ENCODE measurements around the gene BCL6.

Gene BCL6

DNA sequence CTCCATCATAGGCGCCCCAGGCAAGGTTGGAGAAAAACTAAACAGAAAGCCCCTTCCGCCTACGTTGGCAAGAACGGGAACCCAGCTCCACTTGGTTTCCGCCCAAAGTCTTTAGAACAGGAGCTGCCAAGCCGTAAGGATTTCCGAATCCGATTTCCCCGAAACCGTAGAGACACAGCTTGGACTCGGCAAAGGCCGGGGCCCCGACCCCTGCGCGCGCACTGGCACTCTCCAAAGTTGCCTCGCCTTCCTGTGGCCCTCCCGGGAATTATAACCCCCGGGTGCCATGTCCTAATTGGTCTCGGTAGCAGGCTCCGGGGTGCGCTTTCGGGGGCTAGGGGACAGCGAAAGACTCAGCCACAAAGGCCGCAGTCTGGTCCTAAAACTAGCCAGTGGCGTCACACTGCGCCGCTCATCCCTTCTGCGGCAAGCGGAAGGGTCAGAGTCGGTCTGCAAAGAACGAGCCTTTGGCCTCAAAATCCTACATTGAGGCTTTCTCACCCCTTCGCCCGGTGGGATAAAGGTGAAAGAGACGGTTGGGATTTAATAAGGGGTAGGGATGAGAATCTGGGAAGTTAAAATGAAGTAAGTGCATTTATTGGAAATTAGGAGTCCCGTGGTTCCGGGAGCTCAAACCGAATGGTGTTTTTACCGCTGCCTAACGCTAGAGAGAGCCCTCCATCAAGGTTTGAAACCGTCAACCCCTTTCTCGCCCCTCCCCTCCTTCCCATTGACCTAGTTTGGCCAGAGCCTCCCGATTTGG, 6.8 kb downstream of the BCL6 start:
- DNase-seq (ENCODE audit: low read depth), result peak; percentile 90

- no peak for DNase-seq (ENCODE audit: low read depth)
Observed at GRCh38 chr3:187738071-187738330, 7.3 kb downstream of the BCL6 start.

- no peak for DNase-seq (ENCODE audit: low read depth)
Observed at GRCh38 chr3:187737368-187738070, 7.7 kb downstream of the BCL6 start.

DNA sequence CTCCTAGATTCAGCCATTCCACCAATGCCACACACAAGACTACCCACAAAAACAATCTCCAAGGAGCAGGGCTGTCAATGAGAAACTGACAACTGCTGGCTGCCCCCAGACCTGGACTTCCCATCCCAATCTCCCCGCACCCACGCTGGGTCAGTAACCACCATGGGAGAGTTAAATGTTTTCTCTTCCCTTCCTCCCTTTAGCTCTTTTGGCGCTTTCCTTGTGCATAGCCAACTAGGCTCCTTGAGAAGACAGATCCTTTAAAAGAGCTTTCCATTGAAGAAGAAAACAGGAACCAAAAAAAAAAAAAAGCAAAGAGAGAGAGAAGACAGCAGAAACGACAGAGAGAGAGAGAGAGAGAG, 8.3 kb downstream of the BCL6 start:
- no peak for DNase-seq (ENCODE audit: low read depth)

DNA sequence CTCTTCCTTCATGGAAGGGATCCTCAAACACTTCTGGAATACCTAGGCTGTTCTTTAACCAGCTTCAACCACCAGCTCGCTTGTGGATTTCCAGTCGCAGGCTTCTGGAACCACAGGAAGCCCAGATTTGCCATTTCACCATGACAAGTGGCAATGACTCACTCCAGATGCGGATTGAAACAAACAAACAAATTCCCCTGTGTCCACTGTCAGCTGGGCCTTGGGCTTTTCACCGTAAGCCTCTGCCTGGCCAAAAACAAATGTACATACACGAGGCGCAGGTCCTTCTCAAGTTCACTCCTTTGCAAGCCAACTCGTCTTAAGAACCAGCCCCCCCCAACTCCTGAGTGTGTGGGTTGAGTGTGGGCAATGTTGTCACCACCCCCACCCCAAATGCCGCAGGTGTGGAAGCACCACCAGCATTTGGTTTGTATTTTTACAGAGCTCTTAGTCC, 8.8 kb downstream of the BCL6 start:
- no peak for DNase-seq (ENCODE audit: low read depth)

DNA sequence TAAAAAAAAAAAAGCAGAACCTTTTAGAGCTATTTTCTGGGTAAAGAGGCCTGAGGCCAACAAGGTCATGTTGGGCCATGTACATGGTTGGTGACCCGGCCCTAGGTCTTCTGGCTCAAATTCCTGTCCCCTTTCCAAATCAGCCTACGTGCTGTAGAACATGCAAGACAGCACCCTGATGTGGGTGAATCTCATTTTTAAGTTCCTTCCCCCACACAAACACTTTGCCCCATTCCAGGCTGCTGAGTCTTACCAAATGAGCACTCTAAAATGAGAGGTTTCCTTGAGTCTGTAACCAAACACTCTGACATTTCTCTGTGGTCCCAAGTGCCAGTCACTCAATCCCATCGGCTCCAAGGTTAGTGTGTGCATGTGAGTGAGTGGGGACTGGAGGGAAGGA, 9.4 kb downstream of the BCL6 start:
- no peak for DNase-seq (ENCODE audit: low read depth)

DNA sequence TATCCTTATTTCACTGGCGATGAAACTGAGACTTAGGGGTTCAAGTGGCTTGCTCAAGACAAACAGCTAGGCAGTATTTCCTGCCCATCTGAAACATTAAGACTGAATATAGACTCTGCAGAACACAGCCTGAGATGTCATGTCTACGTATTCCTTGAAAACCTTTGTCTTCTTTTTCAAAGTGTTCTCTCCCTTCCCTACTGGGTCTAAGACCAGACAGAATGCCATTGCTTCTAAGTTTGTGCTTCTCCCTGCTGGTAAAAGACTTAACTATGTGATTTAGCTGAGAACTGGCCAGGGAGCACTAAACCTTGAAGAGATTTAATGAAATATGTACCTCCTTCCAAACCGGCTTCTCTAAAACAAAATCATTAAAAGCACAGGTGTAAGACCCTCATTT, 9.9 kb downstream of the BCL6 start:
- DNase-seq (ENCODE audit: low read depth), result no peak

DNA sequence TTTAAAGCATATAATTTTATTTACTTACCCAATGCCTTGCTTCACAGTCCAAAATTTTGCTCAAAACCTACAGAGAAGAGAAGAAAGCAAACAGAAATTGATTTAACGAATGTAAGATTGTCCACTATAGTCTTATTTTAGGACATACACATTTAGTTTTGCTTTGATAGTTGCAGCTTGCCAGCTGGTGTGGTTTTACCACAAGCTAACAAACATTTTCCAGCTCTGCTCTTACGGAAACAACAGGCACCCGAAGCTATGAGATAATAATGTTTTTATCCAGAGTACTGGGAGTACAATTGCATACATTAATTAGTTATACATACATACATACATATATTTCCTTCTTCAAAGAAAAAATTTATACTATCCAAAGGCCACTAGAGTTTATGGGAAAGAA, 10.4 kb downstream of the BCL6 start:
- DNase-seq (ENCODE audit: low read depth), result no peak

DNA sequence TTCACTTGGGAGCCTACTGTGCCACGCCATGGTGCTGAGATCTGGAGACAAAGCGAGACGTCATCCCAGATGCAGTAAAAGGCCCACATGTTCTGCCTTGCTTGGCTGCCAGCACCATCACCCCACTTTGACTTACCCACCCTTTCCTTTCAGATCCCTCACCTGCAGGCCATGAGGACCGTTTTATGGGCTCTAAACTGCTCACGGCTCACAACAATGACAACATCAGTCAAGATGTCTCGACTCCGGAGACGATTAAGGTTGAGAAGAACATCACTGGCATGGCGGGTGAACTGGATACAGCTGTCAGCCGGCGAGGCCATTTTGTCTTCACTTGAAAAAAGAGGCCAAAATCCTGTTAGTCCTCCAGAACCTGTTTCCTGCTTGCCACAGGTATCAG, 11.9 kb downstream of the BCL6 start:
- DNase-seq (ENCODE audit: low read depth), result no peak

GRCh38 chr3:187729598-187729997, 15.7 kb downstream of the BCL6 start:
- no peak for DNase-seq (ENCODE audit: low read depth)

- no peak for DNase-seq (ENCODE audit: low read depth)
Observed at GRCh38 chr3:187728940-187729583, 16.2 kb downstream of the BCL6 start.

GRCh38 chr3:187728248-187728647, 17.0 kb downstream of the BCL6 start:
- DNase-seq (ENCODE audit: low read depth), result no peak

- no peak for DNase-seq (ENCODE audit: low read depth)
Observed at GRCh38 chr3:187726564-187726963, 18.7 kb downstream of the BCL6 start.

DNA sequence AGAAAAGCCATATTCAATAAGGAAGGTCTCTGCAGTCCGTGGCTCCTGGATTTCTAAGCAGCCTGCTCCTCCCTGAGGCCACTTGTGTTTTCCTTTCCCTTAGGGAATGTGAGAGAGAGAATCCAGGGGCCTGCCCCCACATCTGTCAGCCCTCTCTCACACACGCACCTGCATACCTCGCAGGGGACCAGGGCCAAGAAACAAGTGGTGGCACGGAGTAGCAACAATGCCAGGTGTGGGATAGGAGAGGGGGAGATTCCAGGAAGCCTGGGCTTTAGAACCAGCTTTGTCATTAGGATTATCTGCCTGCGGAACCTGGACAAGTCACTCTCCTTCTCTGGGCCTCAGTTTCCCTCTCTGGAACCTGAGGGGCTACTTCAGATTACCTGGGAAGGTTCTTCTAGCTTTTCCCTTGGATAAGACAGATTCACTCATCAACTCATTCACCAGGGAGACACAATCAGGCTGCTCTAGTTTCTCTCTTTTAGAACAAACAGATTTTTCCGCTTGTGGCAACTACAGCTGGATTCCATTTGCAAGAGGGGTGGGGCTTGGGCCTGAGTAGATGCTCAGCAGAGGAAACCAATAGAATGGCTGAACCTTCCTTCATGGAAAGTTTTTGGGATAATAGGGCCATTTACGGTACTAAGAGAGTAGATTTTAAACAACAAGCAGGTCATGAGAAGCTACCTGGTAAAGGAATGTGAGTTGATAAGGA, 19.5 kb downstream of the BCL6 start:
- no peak for DNase-seq (ENCODE audit: low read depth)

DNA sequence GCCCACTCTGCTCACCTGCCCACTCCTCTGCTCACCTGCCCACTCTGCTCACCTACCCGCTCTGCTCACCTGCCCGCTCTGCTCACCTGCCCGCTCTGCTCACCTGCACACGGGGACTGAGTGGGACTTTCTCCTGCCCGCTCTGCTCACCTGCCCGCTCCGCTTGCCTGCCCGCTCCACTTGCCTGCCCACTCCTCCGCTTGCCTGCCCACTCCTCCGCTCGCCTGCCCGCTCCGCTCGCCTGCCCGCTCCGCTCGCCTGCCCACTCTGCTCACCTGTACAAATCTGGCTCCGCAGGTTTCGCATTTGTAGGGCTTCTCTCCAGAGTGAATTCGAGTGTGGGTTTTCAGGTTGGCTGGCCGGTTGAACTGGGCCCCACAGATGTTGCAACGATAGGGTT, 20.0 kb downstream of the BCL6 start:
- DNase-seq (ENCODE audit: low read depth), result no peak

DNA sequence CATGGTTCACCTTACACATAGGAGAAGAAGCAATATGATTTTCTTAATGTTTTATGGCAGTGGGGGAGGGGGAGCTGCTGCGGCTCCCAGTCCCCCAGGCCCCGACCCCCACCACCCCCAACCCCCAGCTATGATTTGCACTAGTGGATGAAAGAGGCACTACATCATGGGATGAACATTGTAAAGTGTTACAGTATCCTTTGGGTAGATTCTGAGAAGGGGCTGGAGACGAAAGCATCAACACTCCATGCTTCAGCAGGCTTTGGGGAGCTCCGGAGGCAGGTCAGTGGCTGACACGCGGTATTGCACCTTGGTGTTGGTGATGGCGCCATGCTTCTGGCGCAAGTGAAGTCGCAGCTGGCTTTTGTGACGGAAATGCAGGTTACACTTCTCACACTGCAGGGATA, 23.1 kb downstream of the BCL6 start:
- DNase-seq (ENCODE audit: low read depth), result no peak

- no peak for DNase-seq (ENCODE audit: low read depth)
Observed at GRCh38 chr3:187721055-187721454, 24.2 kb downstream of the BCL6 start.

DNA sequence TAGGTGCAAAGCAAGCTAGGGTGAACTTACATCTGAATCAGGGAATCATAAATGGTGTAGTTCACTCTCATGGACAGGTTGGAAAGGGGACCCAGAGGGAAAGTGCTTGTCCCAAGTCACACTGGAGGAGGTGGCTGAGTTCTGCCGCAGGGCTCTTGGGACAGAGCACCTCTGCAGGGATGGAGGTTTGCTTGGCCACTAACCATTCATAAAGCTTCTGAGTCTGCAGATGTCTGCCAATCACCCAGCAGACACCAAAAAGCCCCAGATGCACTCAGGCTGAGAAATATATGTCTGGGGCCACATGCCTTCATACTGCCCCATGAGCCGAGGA, 25.0 kb downstream of the BCL6 start:
- DNase-seq (ENCODE audit: low read depth), result no peak

- DNase-seq (ENCODE audit: low read depth), result no peak
Observed at GRCh38 chr3:187719628-187720336, 25.5 kb downstream of the BCL6 start.

DNA sequence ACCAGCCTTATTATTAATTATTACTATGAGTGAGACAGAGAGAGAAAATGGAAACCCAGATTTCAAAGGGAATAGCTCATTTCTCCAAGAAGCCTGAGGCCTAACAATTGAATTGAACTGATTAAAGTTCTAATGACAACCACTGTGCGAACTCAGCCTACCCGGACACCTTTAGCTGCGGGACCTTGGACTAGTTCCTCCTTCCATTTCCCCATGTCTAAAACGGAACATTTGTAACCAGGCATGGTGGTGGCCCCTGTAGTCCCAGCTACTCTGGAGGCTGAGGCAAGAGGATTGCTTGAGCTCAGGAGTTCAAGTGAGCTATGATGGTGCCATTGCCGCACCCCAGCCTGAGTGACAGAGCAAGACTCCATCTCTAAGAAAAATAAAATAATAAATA, 26.5 kb downstream of the BCL6 start:
- DNase-seq (ENCODE audit: low read depth), result no peak

- no peak for DNase-seq (ENCODE audit: low read depth)
Observed at GRCh38 chr3:187717572-187717971, 27.7 kb downstream of the BCL6 start.

DNA sequence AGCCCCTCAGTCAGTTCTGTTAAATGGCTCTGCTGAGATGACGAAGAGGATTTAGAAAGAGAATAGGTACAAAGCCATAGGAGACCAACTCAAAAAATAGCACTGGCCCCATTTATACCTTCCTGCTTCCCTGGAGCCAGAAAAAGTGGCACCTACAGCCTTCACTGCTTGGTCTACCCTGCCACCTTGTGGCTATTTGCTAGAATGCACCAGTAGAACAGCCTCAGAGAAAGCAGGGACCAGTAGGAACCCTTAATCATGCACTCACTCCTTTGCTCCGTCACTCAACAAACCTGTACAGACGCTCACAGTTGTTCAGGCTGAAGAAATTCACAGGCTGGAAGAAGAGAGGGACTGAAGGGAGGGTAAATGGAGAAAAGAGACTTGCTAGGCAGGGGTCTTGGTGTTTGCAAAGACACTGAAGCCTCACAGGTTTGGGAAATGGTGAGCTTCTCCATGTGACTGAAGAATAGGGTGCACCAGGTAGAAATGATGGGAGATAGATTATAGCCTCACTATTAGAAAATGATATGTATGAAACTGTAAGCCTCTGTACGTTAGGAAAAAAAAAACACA, 30.8 kb downstream of the BCL6 start:
- peak; percentile 51 for DNase-seq (ENCODE audit: low read depth)
